Stimulated activated CD4-positive, alpha-beta T cell treated with anti-CD3 and anti-CD28 coated beads, TNF-alpha, amount 100 ng/mL, for 48 hours (primary cell): ENCODE results near the gene RPL39L.
A peak's percentile ranks its signal among the peaks of the same experiment; 100 is the strongest.
"Not testable (repeated sequence)": the region's sequence is repeated elsewhere in the genome, so short reads cannot be mapped to it uniquely, and the experiment has no call there.

ENCODE experiments used
- DNase-seq, 3 donors: peaks; one replicate each; pipeline ENCODE4 v3.0.0-alpha.2; 2020; ENCODE audit warnings: low read depth in 3 of 3

The RPL39L gene

GRCh38 chr3:187139126-187139894, at the start of gene RPL39L:
Gene RPL39L (minus strand): TSS chr3:187139496. CDS start chr3:187121300, 18,196 bp downstream.
- DNase-seq, result peak; percentile 86 to 90 (median 88)

- DNase-seq, result no peak
These were observed 49.6 kb upstream of the RPL39L start for GRCh38 chr3:187188931-187189330.

GRCh38 chr3:187186801-187187421, 47.6 kb upstream of the RPL39L start:
- DNase-seq, result no peak

GRCh38 chr3:187186375-187186774, 47.1 kb upstream of the RPL39L start:
- no peak for DNase-seq

- DNase-seq, result no peak
These were observed 46.5 kb upstream of the RPL39L start for GRCh38 chr3:187185759-187186158.

GRCh38 chr3:187183903-187184302, 44.6 kb upstream of the RPL39L start:
- no peak for DNase-seq

- DNase-seq, result no peak
These were observed 44.0 kb upstream of the RPL39L start for GRCh38 chr3:187183210-187183862.

- no peak for DNase-seq
These were observed 42.3 kb upstream of the RPL39L start for GRCh38 chr3:187181454-187182170.

GRCh38 chr3:187172929-187173328, 33.6 kb upstream of the RPL39L start:
- no peak for DNase-seq

- DNase-seq, result not testable (repeated sequence)
These were observed 31.6 kb upstream of the RPL39L start for GRCh38 chr3:187170911-187171310.

- no peak for DNase-seq
These were observed 30.1 kb upstream of the RPL39L start for GRCh38 chr3:187169231-187169960.

GRCh38 chr3:187167777-187168176, 28.5 kb upstream of the RPL39L start:
- DNase-seq, result no peak

GRCh38 chr3:187166750-187167149, 27.5 kb upstream of the RPL39L start:
- no peak for DNase-seq

- peak in 1 of 3 donors; percentile 20 for DNase-seq
These were observed 25.8 kb upstream of the RPL39L start for GRCh38 chr3:187165144-187165543.

GRCh38 chr3:187162265-187162953, 23.1 kb upstream of the RPL39L start:
- DNase-seq, result no peak

- no peak for DNase-seq
These were observed 22.3 kb upstream of the RPL39L start for GRCh38 chr3:187161556-187161955.

GRCh38 chr3:187150599-187150998, 11.3 kb upstream of the RPL39L start:
- DNase-seq, result peak; percentile 41 to 53 (median 51)

- DNase-seq, result no peak
These were observed 10.9 kb upstream of the RPL39L start for GRCh38 chr3:187150186-187150585.

GRCh38 chr3:187146389-187146788, 7.1 kb upstream of the RPL39L start:
- no peak for DNase-seq

- no peak for DNase-seq
These were observed 6.0 kb upstream of the RPL39L start for GRCh38 chr3:187145149-187145895.
